ENCODE data around the gene RREB1. TPM values are rescaled to one million over a fixed set of nuclear protein-coding genes. Genes with fewer than 3 reads are reported as not detected.

RREB1 gene
- polyA plus RNA-seq, 1 donor from 2014 or later: not detected

GRCh38 chr6:7073821-7074525, 33.8 kb upstream of the RREB1 start:
- Histone ChIP-seq H3K9me2 (ENCODE audit: insufficient read depth, low read length) (no peaks in the 10 kb centered on the region), H4K20me1 (ENCODE audit: insufficient read depth) (no peaks in the 10 kb centered on the region), H3K4me2 (ENCODE audit: low read length) (no peak overlapping the region), H3K27ac (ENCODE audit: low read length) (no peak overlapping the region), H3K9ac (ENCODE audit: low read length) (no peak overlapping the region), H3F3A (ENCODE audit: insufficient read depth, low read length, poor library complexity, severe bottlenecking) (no peaks in the 10 kb centered on the region), H3K79me2 (replicated peaks; ENCODE audit: insufficient read depth, low read length) (no peaks in the 10 kb centered on the region), H3K27me3 (ENCODE audit: insufficient read depth, low read depth, low read length) (no peaks in the 10 kb centered on the region), H2AFZ (ENCODE audit: low read depth, low read length) (no peak overlapping the region), H3K9me3 (ENCODE audit: low read length) (no peaks in the 10 kb centered on the region), H3K36me3 (ENCODE audit: insufficient read depth, low read length) (no peaks in the 10 kb centered on the region), H3K4me3 (ENCODE audit: low read length) (no peak overlapping the region)
- TF ChIP-seq MXI1 (conservative IDR thresholded peaks at IDR 0.05; ENCODE audit: poor library complexity, severe bottlenecking) (no peak), EP300 (conservative IDR thresholded peaks at IDR 0.05; ENCODE audit: poor library complexity, severe bottlenecking) (no peak), CTCF (IDR thresholded peaks at IDR 0.05; ENCODE audit: poor library complexity, severe bottlenecking) (no peak), EZH2 (IDR thresholded peaks at IDR 0.05; ENCODE audit: borderline replicate concordance, insufficient read depth, low read length, poor library complexity, severe bottlenecking) (no peak), RAD21 (conservative IDR thresholded peaks at IDR 0.05) (no peak), SMC3 (conservative IDR thresholded peaks at IDR 0.05; ENCODE audit: poor library complexity) (no peak), REST (IDR thresholded peaks at IDR 0.05; ENCODE audit: borderline replicate concordance) (no peak), TAF1 (IDR thresholded peaks at IDR 0.05; ENCODE audit: low read depth) (no peak), POLR2AphosphoS5 (IDR thresholded peaks at IDR 0.05) (no peak)

- Histone ChIP-seq H3K79me2 (replicated peaks; ENCODE audit: insufficient read depth, low read length) (no peaks in the 10 kb centered on the region), H3K9ac (ENCODE audit: low read length) (no peak overlapping the region), H3K4me3 (ENCODE audit: low read length) (no peak overlapping the region), H3K36me3 (ENCODE audit: insufficient read depth, low read length) (no peaks in the 10 kb centered on the region), H3K27me3 (ENCODE audit: insufficient read depth, low read depth, low read length) (no peaks in the 10 kb centered on the region), H4K20me1 (ENCODE audit: insufficient read depth) (no peaks in the 10 kb centered on the region), H3K9me2 (ENCODE audit: insufficient read depth, low read length) (no peaks in the 10 kb centered on the region), H2AFZ (ENCODE audit: low read depth, low read length) (no peak overlapping the region), H3F3A (ENCODE audit: insufficient read depth, low read length, poor library complexity, severe bottlenecking) (no peaks in the 10 kb centered on the region), H3K9me3 (ENCODE audit: low read length) (no peaks in the 10 kb centered on the region), H3K27ac (ENCODE audit: low read length) (no peak overlapping the region), H3K4me2 (ENCODE audit: low read length) (no peak overlapping the region)
- TF ChIP-seq CTCF (IDR thresholded peaks at IDR 0.05; ENCODE audit: poor library complexity, severe bottlenecking): no peak
- TF ChIP-seq SMC3 (conservative IDR thresholded peaks at IDR 0.05; ENCODE audit: poor library complexity): no peak
- no peak for TF ChIP-seq TAF1 (IDR thresholded peaks at IDR 0.05; ENCODE audit: low read depth)
- TF ChIP-seq REST (IDR thresholded peaks at IDR 0.05; ENCODE audit: borderline replicate concordance): no peak
- TF ChIP-seq POLR2AphosphoS5 (IDR thresholded peaks at IDR 0.05): no peak
- no peak for TF ChIP-seq EP300 (conservative IDR thresholded peaks at IDR 0.05; ENCODE audit: poor library complexity, severe bottlenecking)
- TF ChIP-seq RAD21 (conservative IDR thresholded peaks at IDR 0.05): no peak
- TF ChIP-seq EZH2 (IDR thresholded peaks at IDR 0.05; ENCODE audit: borderline replicate concordance, insufficient read depth, low read length, poor library complexity, severe bottlenecking): no peak
- no peak for TF ChIP-seq MXI1 (conservative IDR thresholded peaks at IDR 0.05; ENCODE audit: poor library complexity, severe bottlenecking)
These were observed 32.9 kb upstream of the RREB1 start for GRCh38 chr6:7074870-7075269.
